SK-N-SH treated with all-trans-retinoic acid at 6 μM for 48 hours (cell line): ENCODE measurements around the gene SRD5A2.
A peak's percentile ranks its signal among the peaks of the same experiment; 100 is the strongest.

Experiments
- ATAC-seq: fragments of 200-7000 bp; cut with Tn5 transposase; 3 replicates; pipeline ENCODE4 v1.9.1; 2020; ENCODE audit warnings: mild to moderate bottlenecking, moderate library complexity
- ARNTL ChIP-seq: fragments of 450-650 bp; formaldehyde crosslinking; IDR thresholded peaks from 2 replicates; pipeline ENCODE4 v1.5.0; 2020; ENCODE audit warnings: low read depth, mild to moderate bottlenecking, moderate library complexity, borderline replicate concordance
- BACH2 ChIP-seq: fragments of 250-450 bp; sonication (Bioruptor Pico); IDR thresholded peaks from 2 replicates; pipeline ENCODE4 v1.9.0; 2021; ENCODE audit warnings: mild to moderate bottlenecking, borderline replicate concordance
- CSDC2 ChIP-seq: fragments of 250-450 bp; sonication (Bioruptor Pico); IDR thresholded peaks from 2 replicates; pipeline ENCODE4 v1.5.0; 2020; ENCODE audit warnings: mild to moderate bottlenecking, moderate library complexity
- ESRRG ChIP-seq: fragments of 250-450 bp; sonication (Bioruptor Pico); IDR thresholded peaks from 2 replicates; pipeline ENCODE4 v1.6.1; 2021; ENCODE audit warnings: mild to moderate bottlenecking
- GLIS3 ChIP-seq: fragments of 250-450 bp; sonication (Bioruptor Pico); IDR thresholded peaks from 2 replicates; pipeline ENCODE4 v1.5.0; 2020; ENCODE audit warnings: mild to moderate bottlenecking, moderate library complexity
- ISL1 ChIP-seq: fragments of 250-450 bp; sonication (Bioruptor Pico); IDR thresholded peaks from 2 replicates; pipeline ENCODE4 v2.1.2; 2022; ENCODE audit warnings: mild to moderate bottlenecking, moderate library complexity
- OSR1 ChIP-seq: fragments of 250-450 bp; sonication (Bioruptor Pico); IDR thresholded peaks from 2 replicates; pipeline ENCODE4 v1.8.0; 2022; ENCODE audit warnings: moderate library complexity, mild to moderate bottlenecking, inconsistent platforms
- PPARA ChIP-seq: fragments of 250-450 bp; sonication (Bioruptor Pico); IDR thresholded peaks from 2 replicates; pipeline ENCODE4 v1.5.0; 2020; ENCODE audit warnings: mild to moderate bottlenecking, borderline replicate concordance
- RARB ChIP-seq: fragments of 250-450 bp; sonication (Bioruptor Pico); IDR thresholded peaks from 2 replicates; pipeline ENCODE4 v1.8.0; 2021; ENCODE audit warnings: mild to moderate bottlenecking, moderate library complexity
- TCF4 ChIP-seq: fragments of 250-450 bp; sonication (Bioruptor Pico); IDR thresholded peaks from 2 replicates; pipeline ENCODE4 v1.8.0; 2021; ENCODE audit warnings: mild to moderate bottlenecking, moderate library complexity, borderline replicate concordance
- TOX ChIP-seq: fragments of 250-450 bp; sonication (Bioruptor Pico); IDR thresholded peaks from 2 replicates; pipeline ENCODE4 v1.8.0; 2021; ENCODE audit warnings: mild to moderate bottlenecking, moderate library complexity, borderline replicate concordance
- ZC3H10 ChIP-seq: fragments of 250-450 bp; sonication (Bioruptor Pico); IDR thresholded peaks from 2 replicates; pipeline ENCODE4 v1.5.1; 2021; ENCODE audit warnings: mild to moderate bottlenecking, moderate library complexity
- ZFP3 ChIP-seq: fragments of 250-450 bp; sonication (Bioruptor Pico); IDR thresholded peaks from 2 replicates; pipeline ENCODE4 v1.5.0; 2020; ENCODE audit warnings: mild to moderate bottlenecking, moderate library complexity
- ZFP30 ChIP-seq: fragments of 450-650 bp; formaldehyde crosslinking; IDR thresholded peaks from 2 replicates; pipeline ENCODE4 v1.5.0; 2022; ENCODE audit warnings: mild to moderate bottlenecking, moderate library complexity
- ZNF565 ChIP-seq: fragments of 450-650 bp; formaldehyde crosslinking; conservative IDR thresholded peaks from 2 replicates; pipeline ENCODE4 v1.5.0; 2020; ENCODE audit warnings: low read depth, mild to moderate bottlenecking, moderate library complexity
- ZNF70 ChIP-seq: fragments of 450-650 bp; formaldehyde crosslinking; IDR thresholded peaks from 2 replicates; pipeline ENCODE4 v1.5.0; 2020; ENCODE audit warnings: mild to moderate bottlenecking, moderate library complexity
- TF ChIP-seq, protein P1 (sequence below): fragments of 250-450 bp; sonication (Bioruptor Pico); IDR thresholded peaks from 2 replicates; pipeline ENCODE4 v1.8.0; 2020; ENCODE audit warnings: mild to moderate bottlenecking, moderate library complexity, borderline replicate concordance
- TF ChIP-seq, protein P2 (sequence below): fragments of 250-450 bp; sonication (Bioruptor Pico); IDR thresholded peaks from 2 replicates; pipeline ENCODE4 v1.5.1; 2020; ENCODE audit warnings: low read depth, mild to moderate bottlenecking, moderate library complexity
- TF ChIP-seq, protein P3 (sequence below): fragments of 250-450 bp; sonication (Bioruptor Pico); IDR thresholded peaks from 2 replicates; pipeline ENCODE4 v1.8.0; 2021; ENCODE audit warnings: low read depth, mild to moderate bottlenecking, moderate library complexity, borderline replicate concordance

SRD5A2 gene

DNA sequence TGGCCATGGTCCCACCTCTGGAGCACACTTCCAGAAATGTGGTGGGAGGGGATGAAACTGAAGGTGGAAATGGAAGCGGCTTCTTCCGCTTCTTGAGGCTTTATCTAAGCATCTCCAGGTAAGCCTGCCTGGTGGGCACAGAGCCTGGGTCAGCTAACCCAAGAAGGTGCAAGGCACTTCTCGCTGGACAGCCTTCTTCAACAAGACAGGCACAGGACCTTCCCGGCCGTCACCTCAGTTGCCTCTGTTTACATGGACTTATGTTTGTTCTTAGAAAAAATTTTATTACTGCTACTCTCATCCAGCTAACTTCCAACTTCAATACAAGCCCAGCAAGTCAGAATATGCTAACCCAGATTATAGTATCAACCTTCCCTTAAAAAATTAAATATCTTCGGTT lies 51.9 kb downstream of the SRD5A2 start (continued):
- TF ChIP-seq, protein P1, sequence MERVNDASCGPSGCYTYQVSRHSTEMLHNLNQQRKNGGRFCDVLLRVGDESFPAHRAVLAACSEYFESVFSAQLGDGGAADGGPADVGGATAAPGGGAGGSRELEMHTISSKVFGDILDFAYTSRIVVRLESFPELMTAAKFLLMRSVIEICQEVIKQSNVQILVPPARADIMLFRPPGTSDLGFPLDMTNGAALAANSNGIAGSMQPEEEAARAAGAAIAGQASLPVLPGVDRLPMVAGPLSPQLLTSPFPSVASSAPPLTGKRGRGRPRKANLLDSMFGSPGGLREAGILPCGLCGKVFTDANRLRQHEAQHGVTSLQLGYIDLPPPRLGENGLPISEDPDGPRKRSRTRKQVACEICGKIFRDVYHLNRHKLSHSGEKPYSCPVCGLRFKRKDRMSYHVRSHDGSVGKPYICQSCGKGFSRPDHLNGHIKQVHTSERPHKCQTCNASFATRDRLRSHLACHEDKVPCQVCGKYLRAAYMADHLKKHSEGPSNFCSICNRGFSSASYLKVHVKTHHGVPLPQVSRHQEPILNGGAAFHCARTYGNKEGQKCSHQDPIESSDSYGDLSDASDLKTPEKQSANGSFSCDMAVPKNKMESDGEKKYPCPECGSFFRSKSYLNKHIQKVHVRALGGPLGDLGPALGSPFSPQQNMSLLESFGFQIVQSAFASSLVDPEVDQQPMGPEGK, result no peak

DNA sequence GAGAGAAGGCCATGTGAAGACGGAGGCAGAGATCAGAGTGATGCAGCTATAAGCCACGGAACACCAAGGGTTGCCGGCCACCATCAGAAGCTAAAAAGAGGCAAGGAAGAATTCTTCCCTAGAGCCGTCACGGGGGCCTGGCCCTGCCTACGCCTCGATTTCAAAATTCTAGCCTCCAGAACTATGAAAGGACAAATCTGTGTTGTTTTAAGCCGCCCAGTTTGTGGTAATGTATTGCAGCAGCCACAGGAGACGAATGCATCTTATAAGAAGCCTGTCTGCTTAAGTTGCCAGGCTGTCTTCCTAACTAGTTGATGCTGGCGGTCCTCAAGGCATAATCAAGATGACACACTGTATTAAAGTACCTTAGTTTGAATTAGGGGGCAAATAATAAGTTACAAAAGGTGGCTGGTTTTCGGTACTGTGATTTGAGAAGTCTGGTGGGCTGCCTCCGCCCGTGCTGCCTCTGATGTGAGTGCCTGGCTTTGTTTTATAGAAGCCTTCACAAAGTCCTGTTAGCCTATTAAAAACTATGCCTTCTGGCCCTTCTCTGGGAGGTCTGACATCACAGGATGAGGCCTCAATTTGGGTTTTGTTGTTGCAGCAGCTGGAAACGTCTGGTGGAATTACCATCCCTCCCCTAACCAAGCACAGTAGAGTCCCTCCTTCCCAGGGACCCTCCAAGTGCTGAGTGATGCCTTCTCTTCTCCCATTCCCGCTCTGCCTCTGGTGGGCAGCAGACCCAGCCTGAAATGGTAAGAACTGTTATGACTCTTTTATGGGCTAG lies 53.6 kb downstream of the SRD5A2 start:
- no peak for ATAC-seq
- no peak for TF ChIP-seq RARB
- TF ChIP-seq ZNF70 (CRISPR knock-in tag), result no peak
- no peak for TF ChIP-seq ISL1
- TF ChIP-seq, protein P2, sequence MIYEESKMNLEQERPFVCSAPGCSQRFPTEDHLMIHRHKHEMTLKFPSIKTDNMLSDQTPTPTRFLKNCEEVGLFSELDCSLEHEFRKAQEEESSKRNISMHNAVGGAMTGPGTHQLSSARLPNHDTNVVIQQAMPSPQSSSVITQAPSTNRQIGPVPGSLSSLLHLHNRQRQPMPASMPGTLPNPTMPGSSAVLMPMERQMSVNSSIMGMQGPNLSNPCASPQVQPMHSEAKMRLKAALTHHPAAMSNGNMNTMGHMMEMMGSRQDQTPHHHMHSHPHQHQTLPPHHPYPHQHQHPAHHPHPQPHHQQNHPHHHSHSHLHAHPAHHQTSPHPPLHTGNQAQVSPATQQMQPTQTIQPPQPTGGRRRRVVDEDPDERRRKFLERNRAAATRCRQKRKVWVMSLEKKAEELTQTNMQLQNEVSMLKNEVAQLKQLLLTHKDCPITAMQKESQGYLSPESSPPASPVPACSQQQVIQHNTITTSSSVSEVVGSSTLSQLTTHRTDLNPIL (CRISPR knock-in tag), result no peak
- TF ChIP-seq, protein P3, sequence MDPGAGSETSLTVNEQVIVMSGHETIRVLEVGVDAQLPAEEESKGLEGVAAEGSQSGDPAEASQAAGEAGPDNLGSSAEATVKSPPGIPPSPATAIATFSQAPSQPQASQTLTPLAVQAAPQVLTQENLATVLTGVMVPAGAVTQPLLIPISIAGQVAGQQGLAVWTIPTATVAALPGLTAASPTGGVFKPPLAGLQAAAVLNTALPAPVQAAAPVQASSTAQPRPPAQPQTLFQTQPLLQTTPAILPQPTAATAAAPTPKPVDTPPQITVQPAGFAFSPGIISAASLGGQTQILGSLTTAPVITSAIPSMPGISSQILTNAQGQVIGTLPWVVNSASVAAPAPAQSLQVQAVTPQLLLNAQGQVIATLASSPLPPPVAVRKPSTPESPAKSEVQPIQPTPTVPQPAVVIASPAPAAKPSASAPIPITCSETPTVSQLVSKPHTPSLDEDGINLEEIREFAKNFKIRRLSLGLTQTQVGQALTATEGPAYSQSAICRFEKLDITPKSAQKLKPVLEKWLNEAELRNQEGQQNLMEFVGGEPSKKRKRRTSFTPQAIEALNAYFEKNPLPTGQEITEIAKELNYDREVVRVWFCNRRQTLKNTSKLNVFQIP (CRISPR knock-in tag), result no peak
- no peak for TF ChIP-seq CSDC2 (CRISPR knock-in tag)
- no peak for TF ChIP-seq GLIS3 (CRISPR knock-in tag)
- TF ChIP-seq, protein P1, result no peak
- TF ChIP-seq ARNTL (CRISPR knock-in tag), result no peak
- TF ChIP-seq TOX (CRISPR knock-in tag), result no peak
- no peak for TF ChIP-seq ESRRG (CRISPR knock-in tag)
- no peak for TF ChIP-seq ZC3H10 (CRISPR knock-in tag)
- no peak for TF ChIP-seq OSR1 (CRISPR knock-in tag)
- TF ChIP-seq ZNF565 (CRISPR knock-in tag), result no peak
- TF ChIP-seq ZFP30 (CRISPR knock-in tag), result no peak
- no peak for TF ChIP-seq BACH2
- no peak for TF ChIP-seq TCF4 (CRISPR knock-in tag)

DNA sequence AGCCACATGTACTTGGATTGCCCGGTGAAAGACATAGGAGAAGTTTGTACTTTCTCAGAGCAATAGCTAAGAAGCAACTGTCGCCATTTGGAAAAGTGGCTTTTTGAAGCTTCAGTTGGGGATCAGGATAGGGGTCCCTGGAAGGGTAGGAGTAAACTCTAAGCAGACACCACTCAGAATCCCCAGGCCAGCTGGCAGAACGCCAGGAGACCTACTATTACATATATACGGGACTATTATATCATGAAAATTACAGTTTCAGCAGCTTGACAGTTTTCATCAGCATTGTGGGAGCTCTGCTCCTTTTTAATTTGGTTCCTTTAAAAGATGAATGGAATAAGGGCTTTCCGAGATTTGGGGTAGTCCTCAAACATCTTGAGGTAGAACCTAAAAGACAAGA lies 54.9 kb downstream of the SRD5A2 start:
- no peak for TF ChIP-seq ARNTL (CRISPR knock-in tag)
- no peak for TF ChIP-seq ZFP30 (CRISPR knock-in tag)
- TF ChIP-seq ZC3H10 (CRISPR knock-in tag), result no peak
- no peak for TF ChIP-seq TCF4 (CRISPR knock-in tag)

DNA sequence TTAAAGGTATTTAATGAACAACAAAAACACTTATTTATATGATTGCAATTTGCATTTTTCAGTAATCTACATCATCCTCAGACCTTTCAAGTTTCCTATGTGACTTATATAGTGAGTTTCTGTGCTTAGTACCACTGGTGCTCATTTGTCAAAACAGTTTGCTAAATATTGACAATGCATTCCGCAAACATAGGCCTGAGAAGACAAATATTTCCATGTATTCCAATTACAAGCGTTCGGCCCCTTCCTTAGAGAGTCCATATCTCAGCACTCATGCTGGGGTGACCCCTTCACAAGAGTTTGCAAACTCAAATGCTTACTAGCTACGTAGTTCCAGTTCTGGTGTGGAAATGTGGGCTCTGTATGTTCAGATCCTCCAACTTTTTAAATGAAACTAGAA lies 56.1 kb downstream of the SRD5A2 start:
- ATAC-seq, result no peak
- no peak for TF ChIP-seq ARNTL (CRISPR knock-in tag)

More for the DNA sequence above, 54.9 kb downstream of the SRD5A2 start:
- ATAC-seq, result no peak

DNA sequence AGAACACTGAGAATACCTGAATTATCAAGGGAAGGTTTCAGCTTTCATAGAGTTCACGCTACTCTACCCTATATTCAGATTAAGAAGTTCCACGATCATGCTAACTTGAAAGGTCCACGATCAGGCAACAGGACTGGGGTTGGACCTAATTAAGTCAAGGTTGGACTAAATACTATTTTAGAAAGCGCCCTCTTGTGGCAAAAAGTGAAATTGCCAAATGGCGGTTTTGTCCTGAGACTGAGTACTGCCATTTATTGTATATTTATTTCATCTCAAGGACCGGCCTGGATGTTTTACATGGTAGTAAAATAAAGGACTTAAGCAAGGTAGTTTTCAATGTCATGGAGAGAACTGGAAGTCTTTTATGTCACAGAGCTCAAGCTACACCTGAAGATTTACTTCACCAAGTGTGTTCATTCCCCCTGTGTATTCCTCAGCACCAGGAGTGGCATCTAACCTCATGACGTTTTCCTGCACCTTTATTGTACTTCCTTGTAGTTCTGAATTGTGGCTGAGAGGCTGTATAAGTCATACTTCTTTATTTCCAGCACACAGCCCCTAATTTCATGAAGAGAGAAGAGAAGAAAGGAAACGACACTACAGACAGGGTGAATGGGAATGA lies 56.8 kb downstream of the SRD5A2 start:
- TF ChIP-seq, protein P2 (CRISPR knock-in tag), result no peak
- no peak for TF ChIP-seq TCF4 (CRISPR knock-in tag)
- TF ChIP-seq PPARA, result no peak
- no peak for TF ChIP-seq ISL1
- no peak for TF ChIP-seq ZFP3 (CRISPR knock-in tag)
- TF ChIP-seq ZNF565 (CRISPR knock-in tag), result no peak
- TF ChIP-seq RARB, result no peak
- ATAC-seq, result peak; percentile 93
